Upper lobe of right lung (tissue), 1 donor: ENCODE data around the gene FARP1. TPM values are rescaled to one million over a fixed set of nuclear protein-coding genes. Genes with fewer than 3 reads are reported as not detected.

Experiments used
- ATAC-seq: fragments of 200-7000 bp; cut with Tn5 transposase; one replicate; pipeline ENCODE4 v1.9.1; 2020; ENCODE audit warnings: mild to moderate bottlenecking, moderate library complexity
- DNase-seq: peaks from one replicate; pipeline ENCODE4 v3.0.0-alpha.2; 2020
- H3K27ac ChIP-seq: fragments of 200-600 bp; one replicate; pipeline ENCODE4 v1.8.0; 2022
- H3K27me3 ChIP-seq: fragments of 200-600 bp; one replicate; pipeline ENCODE4 v1.8.0; 2022; ENCODE audit warnings: mild to moderate bottlenecking
- H3K36me3 ChIP-seq: fragments of 200-600 bp; one replicate; pipeline ENCODE4 v1.8.0; 2022
- H3K4me1 ChIP-seq: fragments of 200-600 bp; one replicate; pipeline ENCODE4 v1.8.0; 2022
- H3K4me3 ChIP-seq: fragments of 200-600 bp; one replicate; pipeline ENCODE4 v1.8.0; 2022; ENCODE audit warnings: mild to moderate bottlenecking
- H3K9me3 ChIP-seq: fragments of 200-600 bp; one replicate; pipeline ENCODE4 v1.8.0; 2022
- CTCF ChIP-seq: fragments of 200-600 bp; IDR thresholded peaks from one replicate; pipeline ENCODE4 v1.8.0; 2022; ENCODE audit warnings: antibody characterized with exemption
- intact Hi-C: fragments of 100-400 bp; cut with DNase I; formaldehyde crosslinking; loops from one replicate; pipeline ENCODE4 v1.11.0; 2022
- total RNA-seq: library from RNA; stranded (reverse); fragmentation: NEBNext Ultra II Directional; extraction: Animal tissue kit (Norgen Biotek cat#: 25700); gene quantifications from one replicate; pipeline ENCODE4 v1.2.1, GENCODE V29; 2021
- donor health status: DM: no; HTN: yes; CAD: no; lungs with severe emphysema.

Gene FARP1
- total RNA-seq, 1 donor from 2014 or later = 95.9 TPM

GRCh38 chr13:98189841-98190505 lies 47.1 kb downstream of the FARP1 start:
- intact Hi-C loops = no loop called here
- no peak overlapping the region for H3K4me3 ChIP-seq
- H3K36me3 ChIP-seq = no peaks in the 10 kb centered on the region
- peaks cover 14% of the 10 kb centered on the region for H3K4me1 ChIP-seq
- H3K27me3 ChIP-seq = no peaks in the 10 kb centered on the region
- no peak for TF ChIP-seq CTCF
- H3K9me3 ChIP-seq = no peaks in the 10 kb centered on the region
- ATAC-seq (no peak), DNase-seq (no peak)
- no peak overlapping the region for H3K27ac ChIP-seq

GRCh38 chr13:98190889-98191444 lies 48.1 kb downstream of the FARP1 start:
- Histone ChIP-seq H3K4me1 (peaks cover 14% of the 10 kb centered on the region), H3K4me3 (no peak overlapping the region), H3K36me3 (no peaks in the 10 kb centered on the region), H3K9me3 (no peaks in the 10 kb centered on the region), H3K27me3 (no peaks in the 10 kb centered on the region), H3K27ac (no peak overlapping the region)
- no peak for TF ChIP-seq CTCF
- DNase-seq (no peak), ATAC-seq (no peak)
- intact Hi-C loops = no loop called here

GRCh38 chr13:98192008-98192407 lies 49.1 kb downstream of the FARP1 start:
- H3K36me3 ChIP-seq = no peaks in the 10 kb centered on the region
- H3K4me3 ChIP-seq = no peak overlapping the region
- no peak for ATAC-seq
- no peak for TF ChIP-seq CTCF
- peaks cover 14% of the 10 kb centered on the region for H3K4me1 ChIP-seq
- no peaks in the 10 kb centered on the region for H3K9me3 ChIP-seq
- H3K27ac ChIP-seq = no peak overlapping the region
- no peaks in the 10 kb centered on the region for H3K27me3 ChIP-seq
- DNase-seq = no peak
- intact Hi-C loops = no loop called here

GRCh38 chr13:98195054-98195791 lies 52.3 kb downstream of the FARP1 start:
- intact Hi-C loops = no loop called here
- no peak for ATAC-seq
- no peak overlapping the region for H3K4me3 ChIP-seq
- no peak overlapping the region for H3K27ac ChIP-seq
- no peaks in the 10 kb centered on the region for H3K36me3 ChIP-seq
- no peaks in the 10 kb centered on the region for H3K9me3 ChIP-seq
- no peak for TF ChIP-seq CTCF
- peaks cover 9% of the 10 kb centered on the region for H3K4me1 ChIP-seq
- DNase-seq = no peak
- no peaks in the 10 kb centered on the region for H3K27me3 ChIP-seq

- no peaks in the 10 kb centered on the region for H3K9me3 ChIP-seq
- DNase-seq (no peak), ATAC-seq (no peak)
- peaks cover 4% of the 10 kb centered on the region for H3K4me1 ChIP-seq
- no peak overlapping the region for H3K27ac ChIP-seq
- H3K27me3 ChIP-seq = no peaks in the 10 kb centered on the region
- intact Hi-C loops = no loop called here
- no peaks in the 10 kb centered on the region for H3K36me3 ChIP-seq
- TF ChIP-seq CTCF = no peak
- H3K4me3 ChIP-seq = no peak overlapping the region
Observed at GRCh38 chr13:98198683-98199082, 55.8 kb downstream of the FARP1 start.
